ENCODE measurements around the gene FKBP5.

DNA sequence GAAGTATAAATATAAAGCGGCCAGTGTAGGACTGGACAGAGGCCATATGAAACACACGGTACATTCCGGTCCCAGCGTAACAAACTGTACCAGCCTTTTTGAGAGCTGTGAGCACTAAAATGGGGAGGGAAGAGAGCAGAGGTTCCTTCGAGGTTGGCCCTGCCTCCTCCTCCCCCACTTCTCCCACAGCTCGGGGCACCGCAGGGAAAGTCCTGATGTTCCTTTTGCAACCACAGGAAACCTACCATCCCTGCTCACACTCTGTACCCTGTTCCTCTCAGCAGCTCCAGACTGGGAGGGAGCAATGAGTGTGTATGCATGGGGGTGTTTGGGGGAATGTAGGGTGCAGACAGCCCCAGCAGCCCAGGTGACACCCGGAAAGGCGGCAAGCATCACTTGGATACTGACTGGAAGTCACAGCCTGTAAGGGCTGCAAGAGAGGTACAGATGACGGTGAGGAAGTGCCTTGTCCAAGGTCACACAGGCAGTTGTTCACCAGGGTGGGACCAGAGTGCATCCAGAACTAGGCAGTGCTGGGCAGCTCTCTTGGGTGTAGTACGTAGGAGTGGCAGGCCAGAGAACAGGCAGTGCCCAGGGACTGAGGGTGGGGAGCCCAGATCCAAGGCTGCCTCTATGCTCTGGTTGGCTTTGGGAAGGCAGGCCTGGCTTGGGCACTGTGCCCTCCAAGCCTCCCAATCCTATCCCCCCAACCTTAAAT, 37.2 kb upstream of the FKBP5 start:
- TF ChIP-seq EZH2 (IDR thresholded peaks at IDR 0.05; ENCODE audit: borderline replicate concordance, low read depth, low read length, severe bottlenecking), result no peak
- TF ChIP-seq, protein P1, sequence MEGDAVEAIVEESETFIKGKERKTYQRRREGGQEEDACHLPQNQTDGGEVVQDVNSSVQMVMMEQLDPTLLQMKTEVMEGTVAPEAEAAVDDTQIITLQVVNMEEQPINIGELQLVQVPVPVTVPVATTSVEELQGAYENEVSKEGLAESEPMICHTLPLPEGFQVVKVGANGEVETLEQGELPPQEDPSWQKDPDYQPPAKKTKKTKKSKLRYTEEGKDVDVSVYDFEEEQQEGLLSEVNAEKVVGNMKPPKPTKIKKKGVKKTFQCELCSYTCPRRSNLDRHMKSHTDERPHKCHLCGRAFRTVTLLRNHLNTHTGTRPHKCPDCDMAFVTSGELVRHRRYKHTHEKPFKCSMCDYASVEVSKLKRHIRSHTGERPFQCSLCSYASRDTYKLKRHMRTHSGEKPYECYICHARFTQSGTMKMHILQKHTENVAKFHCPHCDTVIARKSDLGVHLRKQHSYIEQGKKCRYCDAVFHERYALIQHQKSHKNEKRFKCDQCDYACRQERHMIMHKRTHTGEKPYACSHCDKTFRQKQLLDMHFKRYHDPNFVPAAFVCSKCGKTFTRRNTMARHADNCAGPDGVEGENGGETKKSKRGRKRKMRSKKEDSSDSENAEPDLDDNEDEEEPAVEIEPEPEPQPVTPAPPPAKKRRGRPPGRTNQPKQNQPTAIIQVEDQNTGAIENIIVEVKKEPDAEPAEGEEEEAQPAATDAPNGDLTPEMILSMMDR (IDR thresholded peaks at IDR 0.05; ENCODE audit: borderline replicate concordance, extremely low read depth, low read length, poor library complexity, severe bottlenecking), result no peak

Data from DND-41 (cell line).